Caco-2 (cell line): Measurements from ENCODE around the gene SP8. TPM values are rescaled to one million over a fixed set of nuclear protein-coding genes. Genes with fewer than 3 reads are reported as not detected.

Experiments used
- BruUV-seq: library from RNA; stranded (reverse); fragments of 400-500 nt; replicated peaks from 2 replicates; lab custom pipeline; 2021; lab: Mats Ljungman, UMichigan
- CTCF ChIA-PET: fragments of 300-600 bp; sonication (Branson Sonifier 250); formaldehyde crosslinking; loops from one replicate; lab custom pipeline; 2022; ENCODE audit warnings: antibody characterized with exemption; lab: Charles Lee
- POLR2A ChIA-PET: fragments of 300-600 bp; sonication (Branson Sonifier 250); formaldehyde crosslinking; loops from one replicate; lab custom pipeline; 2022; ENCODE audit warnings: antibody characterized with exemption; lab: Charles Lee
- DNase-seq, 2 experiments: peaks; one replicate each; pipeline versions ENCODE4 v3.0.0 to v3.0.0-alpha.2; 2020 to 2022
- H3K27me3 ChIP-seq: replicated peaks from 2 replicates; pipeline ENCODE4 v1.6.0; 2011; ENCODE audit warnings: low read length; ENCODE audit not compliant: control insufficient read depth, insufficient read depth
- H3K36me3 ChIP-seq: 2 replicates; pipeline ENCODE4 v1.5.1; 2011; ENCODE audit warnings: low read length; ENCODE audit not compliant: control insufficient read depth, insufficient read depth
- H3K4me1 ChIP-seq: fragments of 250-450 bp; sonication (Bioruptor Pico); 2 replicates; pipeline ENCODE4 v1.5.1; 2020; ENCODE audit warnings: mild to moderate bottlenecking
- H3K4me3 ChIP-seq: 2 replicates; pipeline ENCODE4 v1.5.1; 2011; ENCODE audit warnings: low read depth, mild to moderate bottlenecking, control low read depth, low read length
- H3K9me3 ChIP-seq: fragments of 250-450 bp; sonication (Bioruptor Pico); 2 replicates; pipeline ENCODE4 v1.5.1; 2020; ENCODE audit warnings: mild to moderate bottlenecking, moderate library complexity
- H3K27ac Mint-ChIP-seq: one replicate; pipeline ENCODE4 v1.8.0; 2022; ENCODE audit warnings: mixed read lengths; ENCODE audit not compliant: unreplicated experiment
- H3K27me3 Mint-ChIP-seq: one replicate; pipeline ENCODE4 v1.8.0; 2022; ENCODE audit warnings: mixed read lengths; ENCODE audit not compliant: insufficient read depth, unreplicated experiment
- H3K36me3 Mint-ChIP-seq: one replicate; pipeline ENCODE4 v1.8.0; 2022; ENCODE audit warnings: mild to moderate bottlenecking, mixed read lengths; ENCODE audit not compliant: insufficient read depth, unreplicated experiment
- H3K4me1 Mint-ChIP-seq: one replicate; pipeline ENCODE4 v1.8.0; 2022; ENCODE audit warnings: low read depth, mixed read lengths; ENCODE audit not compliant: unreplicated experiment
- H3K4me3 Mint-ChIP-seq: one replicate; pipeline ENCODE4 v1.8.0; 2022; ENCODE audit warnings: mild to moderate bottlenecking, moderate library complexity, mixed read lengths; ENCODE audit not compliant: unreplicated experiment
- H3K9me3 Mint-ChIP-seq: one replicate; pipeline ENCODE4 v1.8.0; 2022; ENCODE audit warnings: mixed read lengths; ENCODE audit not compliant: unreplicated experiment
- CTCF ChIP-seq, 2 experiments: fragments of 200-600 bp in 1 of 2; IDR thresholded peaks; 1 replicate in 1 of 2; 2 replicates in 1 of 2; pipeline versions ENCODE4 v1.5.1 to v1.8.0; 2011 to 2022; ENCODE audit warnings: antibody characterized with exemption in 1 of 2, control low read depth in 1 of 2, inconsistent platforms in 1 of 2, low read depth in 1 of 2, low read length in 1 of 2, mild to moderate bottlenecking in 1 of 2, moderate library complexity in 1 of 2; ENCODE audit not compliant: insufficient read depth in 1 of 2, severe bottlenecking in 1 of 2, unreplicated experiment in 1 of 2
- intact Hi-C: fragments of 100-400 bp; cut with micrococcal nuclease; formaldehyde crosslinking; loops from one replicate; pipeline ENCODE4 v1.10.0; 2022; ENCODE audit not compliant: unreplicated experiment
- total RNA-seq: library from RNA; stranded (reverse); gene quantifications from 2 replicates; pipeline ENCODE4 v1.2.3, GENCODE V29; 2022

Gene SP8
- total RNA-seq, 1 experiment from 2014 or later: 13.2 TPM

GRCh38 chr7:20804345-20804744 is 17.7 kb upstream of the SP8 start:
- H3K27me3 Mint-ChIP-seq: no peaks in the 10 kb centered on the region
- TF ChIP-seq CTCF (IDR thresholded peaks at IDR 0.05; ENCODE audit: insufficient read depth in 1 of 2, low read depth in 1 of 2, low read length in 1 of 2, severe bottlenecking in 1 of 2, unreplicated experiment in 1 of 2): no peak
- peaks cover 8% of the 10 kb centered on the region for H3K4me1 Mint-ChIP-seq
- no peak overlapping the region for H3K4me3 Mint-ChIP-seq
- no peaks in the 10 kb centered on the region for H3K36me3 Mint-ChIP-seq
- no peaks in the 10 kb centered on the region for H3K9me3 Mint-ChIP-seq
- ChIA-PET CTCF (no interaction called here), POLR2A (no interaction called here)
- intact Hi-C loops: no loop called here
- H3K27me3 ChIP-seq: no peaks in the 10 kb centered on the region
- peaks cover 11% of the 10 kb centered on the region for H3K4me1 ChIP-seq
- no peak overlapping the region for H3K4me3 ChIP-seq
- BruUV-seq: no TSS peak
- no peaks in the 10 kb centered on the region for H3K9me3 ChIP-seq
- H3K27ac Mint-ChIP-seq: no peak overlapping the region
- no peaks in the 10 kb centered on the region for H3K36me3 ChIP-seq
- no peak for DNase-seq

- no peaks in the 10 kb centered on the region for H3K36me3 ChIP-seq
- ChIA-PET POLR2A (no interaction called here), CTCF (no interaction called here)
- no peaks in the 10 kb centered on the region for H3K9me3 ChIP-seq
- no peaks in the 10 kb centered on the region for H3K27me3 ChIP-seq
- Mint-ChIP-seq H3K4me1 (peaks cover 3% of the 10 kb centered on the region), H3K27me3 (no peaks in the 10 kb centered on the region), H3K36me3 (no peaks in the 10 kb centered on the region), H3K27ac (no peak overlapping the region), H3K4me3 (no peak overlapping the region), H3K9me3 (no peaks in the 10 kb centered on the region)
- DNase-seq: no peak
- no TSS peak for BruUV-seq
- TF ChIP-seq CTCF (IDR thresholded peaks at IDR 0.05; ENCODE audit: insufficient read depth in 1 of 2, low read depth in 1 of 2, low read length in 1 of 2, severe bottlenecking in 1 of 2, unreplicated experiment in 1 of 2): no peak
- intact Hi-C loops: no loop called here
- no peak overlapping the region for H3K4me3 ChIP-seq
- peaks cover 6% of the 10 kb centered on the region for H3K4me1 ChIP-seq
Observed at GRCh38 chr7:20799566-20800366, 13.1 kb upstream of the SP8 start.

- Mint-ChIP-seq H3K27ac (no peak overlapping the region), H3K9me3 (no peaks in the 10 kb centered on the region), H3K27me3 (no peaks in the 10 kb centered on the region), H3K4me3 (peak overlapping the region; percentile 98), H3K4me1 (no peaks in the 10 kb centered on the region), H3K36me3 (no peaks in the 10 kb centered on the region)
- no peaks in the 10 kb centered on the region for H3K36me3 ChIP-seq
- ChIA-PET CTCF (no interaction called here), POLR2A (no interaction called here)
- no TSS peak for BruUV-seq
- H3K27me3 ChIP-seq: no peaks in the 10 kb centered on the region
- no peak for DNase-seq
- peak overlapping the region; percentile 50 for H3K4me3 ChIP-seq
- TF ChIP-seq CTCF (IDR thresholded peaks at IDR 0.05; ENCODE audit: insufficient read depth in 1 of 2, low read depth in 1 of 2, low read length in 1 of 2, severe bottlenecking in 1 of 2, unreplicated experiment in 1 of 2): no peak
- no peaks in the 10 kb centered on the region; the same call in 1 of the 2 replicates for H3K4me1 ChIP-seq
- H3K9me3 ChIP-seq: no peaks in the 10 kb centered on the region
- intact Hi-C loops: no loop called here
Observed at GRCh38 chr7:20798694-20799121, 12.0 kb upstream of the SP8 start.
